PC-9 (cell line): Measurements from ENCODE around the gene GALNT11. TPM values are rescaled to one million over a fixed set of nuclear protein-coding genes. Genes with fewer than 3 reads are reported as not detected.

Experiments used
- BruUV-seq: library from RNA; stranded (reverse); fragments of 400-500 nt; replicated peaks from 2 replicates; lab custom pipeline; 2021; lab: Mats Ljungman, UMichigan
- CTCF ChIA-PET: fragments of 300-600 bp; sonication (Branson Sonifier 250); formaldehyde crosslinking; loops from one replicate; lab custom pipeline; 2022; ENCODE audit warnings: antibody characterized with exemption; lab: Charles Lee
- POLR2A ChIA-PET: fragments of 300-600 bp; sonication (Branson Sonifier 250); formaldehyde crosslinking; loops from one replicate; lab custom pipeline; 2022; ENCODE audit warnings: antibody characterized with exemption; ENCODE audit not compliant: unreplicated experiment; lab: Charles Lee
- DNase-seq, 2 experiments: peaks; one replicate each; pipeline versions ENCODE4 v3.0.0 to v3.0.0-alpha.2; 2015 to 2022; ENCODE audit warnings: mixed read lengths in 1 of 2
- H2AFZ ChIP-seq: fragments of 200-600 bp; sonication (generic); 2 replicates; pipeline ENCODE4 v1.8.1; 2017; ENCODE audit warnings: antibody characterized with exemption
- H3F3A ChIP-seq: fragments of 200-600 bp; sonication (generic); 2 replicates; pipeline ENCODE4 v1.8.1; 2017; ENCODE audit warnings: antibody characterized with exemption, mild to moderate bottlenecking, low read depth; ENCODE audit not compliant: insufficient read depth
- H3K27ac ChIP-seq: fragments of 200-600 bp; sonication (generic); 2 replicates; pipeline ENCODE4 v1.6.1; 2016; ENCODE audit warnings: mixed run types
- H3K27me3 ChIP-seq: fragments of 200-600 bp; sonication (generic); 2 replicates; pipeline ENCODE4 v1.6.1; 2016; ENCODE audit warnings: low read depth, mixed run types; ENCODE audit not compliant: insufficient read depth
- H3K36me3 ChIP-seq: fragments of 200-600 bp; sonication (generic); 2 replicates; pipeline ENCODE4 v1.6.1; 2016; ENCODE audit warnings: low read depth, mixed run types
- H3K4me1 ChIP-seq: fragments of 200-600 bp; sonication (generic); replicated peaks from 2 replicates; pipeline ENCODE4 v1.6.1; 2016; ENCODE audit warnings: mixed run types; ENCODE audit not compliant: insufficient read depth
- H3K4me2 ChIP-seq: fragments of 200-600 bp; sonication (generic); 2 replicates; pipeline ENCODE4 v1.6.1; 2017; ENCODE audit warnings: mixed run types
- H3K4me3 ChIP-seq: fragments of 200-600 bp; sonication (generic); 2 replicates; pipeline ENCODE4 v1.6.1; 2016; ENCODE audit warnings: mixed run types
- H3K79me2 ChIP-seq: fragments of 200-600 bp; sonication (generic); 2 replicates; pipeline ENCODE4 v1.6.1; 2017; ENCODE audit warnings: low read depth, mixed run types
- H3K9me2 ChIP-seq: fragments of 200-600 bp; sonication (generic); 2 replicates; pipeline ENCODE4 v1.8.1; 2017; ENCODE audit warnings: mild to moderate bottlenecking; ENCODE audit not compliant: insufficient read depth
- H3K9me3 ChIP-seq: fragments of 200-600 bp; sonication (generic); 2 replicates; pipeline ENCODE4 v1.8.1; 2016; ENCODE audit warnings: low read depth; ENCODE audit not compliant: insufficient read depth
- H4K20me1 ChIP-seq: fragments of 200-600 bp; sonication (generic); 2 replicates; pipeline ENCODE4 v1.8.1; 2017; ENCODE audit not compliant: insufficient read depth
- CTCF ChIP-seq: fragments of 200-600 bp; sonication (generic); conservative IDR thresholded peaks from 2 replicates; pipeline ENCODE4 v1.6.1; 2017; ENCODE audit warnings: mixed run types, antibody characterized with exemption, mild to moderate bottlenecking, moderate library complexity
- EZH2 ChIP-seq: fragments of 200-600 bp; sonication (generic); IDR thresholded peaks from 2 replicates; pipeline ENCODE4 v1.8.0; 2017; ENCODE audit warnings: antibody characterized with exemption, low read depth
- intact Hi-C: fragments of 100-400 bp; cut with micrococcal nuclease; formaldehyde crosslinking; loops from one replicate; pipeline ENCODE4 v1.10.0; 2022; ENCODE audit not compliant: unreplicated experiment
- total RNA-seq: library from RNA; stranded (reverse); gene quantifications from 2 replicates; pipeline ENCODE4 v1.2.3, GENCODE V29; 2021

Gene GALNT11
- total RNA-seq, 1 experiment from 2014 or later = 28.8 TPM

DNA sequence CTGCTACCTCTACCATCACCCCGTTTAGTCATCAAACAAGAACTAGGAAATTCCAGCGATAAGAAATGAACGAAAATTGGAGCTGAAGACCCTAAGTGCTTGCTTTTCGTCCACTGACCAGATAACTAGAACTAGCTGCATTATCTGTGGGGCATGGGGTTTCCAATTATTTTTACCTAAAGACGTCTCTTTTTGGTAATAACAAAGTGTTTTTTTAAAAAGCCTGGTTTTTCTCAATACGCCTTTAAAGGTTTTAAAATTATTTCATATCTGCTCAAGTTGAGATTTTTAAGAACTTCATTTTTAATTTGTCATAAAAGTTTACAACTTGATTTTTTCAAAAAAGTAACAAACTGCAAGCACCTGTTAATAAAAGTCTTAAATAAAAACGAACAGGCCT lies 104.2 kb downstream of the GALNT11 start:
- Histone ChIP-seq H4K20me1 (no peaks in the 10 kb centered on the region), H3K36me3 (no peaks in the 10 kb centered on the region), H3K4me2 (no peak overlapping the region), H3K27ac (no peak overlapping the region), H3F3A (no peaks in the 10 kb centered on the region; the same call in 1 of the 2 replicates), H3K9me3 (0 out of 2 replicates have a peak, but pooled peaks cover 4% of the 10 kb centered on the region), H3K4me3 (no peak overlapping the region), H3K9me2 (no peaks in the 10 kb centered on the region), H3K27me3 (no peaks in the 10 kb centered on the region), H3K4me1 (no peaks in the 10 kb centered on the region), H2AFZ (no peak overlapping the region), H3K79me2 (no peaks in the 10 kb centered on the region)
- no TSS peak for BruUV-seq
- ChIA-PET POLR2A (interaction anchor here (0.6 kb wide), 1 partner anchor 10 kb away, joined by 3 read pairs; no protein-coding TSS in a partner anchor), CTCF (no interaction called here)
- no peak for TF ChIP-seq CTCF
- TF ChIP-seq EZH2 = no peak
- DNase-seq = no peak
- intact Hi-C loops = no loop called here

DNA sequence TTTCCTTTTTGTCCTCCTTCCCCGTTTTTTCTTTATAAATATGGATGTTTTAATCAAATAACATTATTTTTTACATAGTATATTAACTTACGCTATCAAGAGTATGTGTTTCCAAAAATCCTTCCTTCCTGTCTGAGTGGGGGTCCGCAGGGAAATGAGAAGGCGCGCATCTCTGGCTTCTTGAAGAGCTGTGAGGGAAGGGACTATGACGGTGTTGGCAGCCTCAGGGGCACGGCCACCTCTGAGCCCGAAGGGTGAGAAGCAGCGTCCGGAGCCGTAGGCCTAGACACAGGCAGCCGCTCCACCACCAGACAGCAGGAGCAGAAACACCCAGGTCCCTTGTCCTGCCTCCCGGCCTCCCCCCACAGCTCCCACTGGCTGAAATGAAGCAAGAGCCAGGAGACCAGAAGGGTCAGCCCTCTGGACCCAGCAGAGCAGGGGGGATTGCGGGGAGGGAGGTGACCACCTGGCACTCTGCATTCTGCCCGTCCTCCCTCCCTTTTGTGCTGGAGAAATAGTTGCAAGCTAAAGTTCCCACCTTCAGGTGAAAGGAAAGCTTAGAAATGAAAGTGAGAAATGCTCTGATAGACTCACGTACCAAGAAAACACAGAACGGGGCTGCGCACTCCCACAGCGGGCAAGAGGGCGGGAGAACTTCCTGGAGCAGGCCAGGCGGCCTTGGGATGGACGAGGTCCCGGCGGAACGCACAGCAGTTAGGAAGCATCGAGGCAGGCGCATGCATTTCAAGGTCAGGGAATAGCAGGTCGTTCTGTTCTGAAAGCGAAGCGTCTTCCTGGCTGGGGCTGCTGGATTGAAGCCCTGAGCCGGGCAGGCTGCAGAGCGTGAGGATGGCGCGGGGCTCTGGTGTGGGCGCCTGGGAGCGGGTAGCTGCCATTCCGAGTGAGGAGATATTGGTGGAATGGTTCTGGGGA lies 105.5 kb downstream of the GALNT11 start:
- H3K4me2 ChIP-seq = no peak overlapping the region
- no peaks in the 10 kb centered on the region; the same call in 1 of the 2 replicates for H3F3A ChIP-seq
- DNase-seq = no peak
- CTCF ChIA-PET = no interaction called here
- H4K20me1 ChIP-seq = no peaks in the 10 kb centered on the region
- no peak for TF ChIP-seq EZH2
- TF ChIP-seq CTCF = no peak
- no peak overlapping the region for H3K27ac ChIP-seq
- H2AFZ ChIP-seq = no peak overlapping the region
- BruUV-seq = no TSS peak
- no peaks in the 10 kb centered on the region for H3K9me2 ChIP-seq
- H3K4me3 ChIP-seq = no peak overlapping the region
- H3K9me3 ChIP-seq = no peaks in the 10 kb centered on the region
- H3K36me3 ChIP-seq = 0 out of 2 replicates have a peak, but pooled peaks cover 5% of the 10 kb centered on the region
- H3K4me1 ChIP-seq = no peaks in the 10 kb centered on the region
- H3K27me3 ChIP-seq = no peaks in the 10 kb centered on the region
- intact Hi-C loops = no loop called here
- H3K79me2 ChIP-seq = no peaks in the 10 kb centered on the region
- POLR2A ChIA-PET = no interaction called here

GRCh38 chr7:152131981-152132494 lies 106.6 kb downstream of the GALNT11 start:
- POLR2A ChIA-PET = no interaction called here
- no TSS peak for BruUV-seq
- no peak for DNase-seq
- Histone ChIP-seq H3K4me1 (no peaks in the 10 kb centered on the region), H3K79me2 (no peaks in the 10 kb centered on the region), H3K9me2 (no peaks in the 10 kb centered on the region), H3K4me2 (no peak overlapping the region), H3K27ac (no peak overlapping the region), H2AFZ (no peak overlapping the region), H3K9me3 (no peaks in the 10 kb centered on the region), H4K20me1 (0 out of 2 replicates have a peak, but pooled peaks cover 4% of the 10 kb centered on the region), H3K27me3 (no peaks in the 10 kb centered on the region), H3K4me3 (no peak overlapping the region), H3K36me3 (0 out of 2 replicates have a peak, but pooled peaks cover 5% of the 10 kb centered on the region), H3F3A (no peaks in the 10 kb centered on the region; the same call in 1 of the 2 replicates)
- no peak for TF ChIP-seq CTCF
- TF ChIP-seq EZH2 = no peak
- intact Hi-C loops = no loop called here
- CTCF ChIA-PET = no interaction called here
